Cardiac septum (tissue), 1 donor: Measurements from ENCODE around the gene PGLYRP3. TPM values are rescaled to one million over a fixed set of nuclear protein-coding genes. Genes with fewer than 3 reads are reported as not detected.
"Not testable (repeated sequence)": the region's sequence is repeated elsewhere in the genome, so short reads cannot be mapped to it uniquely, and the experiment has no call there.

Source experiments
- DNase-seq: peaks from one replicate; pipeline ENCODE4 v3.0.0-alpha.2; 2020; ENCODE audit warnings: low spot score
- intact Hi-C: fragments of 100-400 bp; cut with DNase I; formaldehyde crosslinking; loops from one replicate; pipeline ENCODE4 v1.14.0; 2022
- total RNA-seq: library from RNA; stranded (reverse); fragmentation: NEBNext Ultra II Directional; extraction: Animal tissue kit (Norgen Biotek cat#: 25700); gene quantifications from one replicate; pipeline ENCODE4 v1.2.1, GENCODE V29; 2021
- donor health status: DM: no; HTN: no; CAD: no.

The PGLYRP3 gene
- total RNA-seq, 1 donor from 2014 or later: not detected

- DNase-seq: no peak
- intact Hi-C loops: no loop called here
Observed at GRCh38 chr1:153324912-153325311, 12.2 kb upstream of the PGLYRP3 start.

GRCh38 chr1:153322568-153322967, 9.8 kb upstream of the PGLYRP3 start:
- intact Hi-C loops: no loop called here
- DNase-seq: no peak

GRCh38 chr1:153318145-153318544, 5.4 kb upstream of the PGLYRP3 start:
- intact Hi-C loops, DNase-seq: not testable (repeated sequence)

GRCh38 chr1:153316013-153316412, 3.3 kb upstream of the PGLYRP3 start:
- DNase-seq, intact Hi-C loops: not testable (repeated sequence)

GRCh38 chr1:153314388-153314787, 1.6 kb upstream of the PGLYRP3 start:
- intact Hi-C loops, DNase-seq: not testable (repeated sequence)

GRCh38 chr1:153313288-153313687, 536 bp upstream of the PGLYRP3 start:
- intact Hi-C loops: no loop called here
- no peak for DNase-seq

- no peak for DNase-seq
- intact Hi-C loops: no loop called here
Observed at GRCh38 chr1:153310526-153310925, 2.2 kb downstream of the PGLYRP3 start.

GRCh38 chr1:153309441-153309840, 3.3 kb downstream of the PGLYRP3 start:
- intact Hi-C loops: no loop called here
- no peak for DNase-seq

- DNase-seq: no peak
Observed at GRCh38 chr1:153308540-153308939, 4.2 kb downstream of the PGLYRP3 start.

GRCh38 chr1:153307221-153307600, 5.5 kb downstream of the PGLYRP3 start:
- DNase-seq: no peak
- intact Hi-C loops: no loop called here

More at GRCh38 chr1:153308540-153308939, 4.2 kb downstream of the PGLYRP3 start:
- intact Hi-C loops: no loop called here

- DNase-seq: no peak
- intact Hi-C loops: no loop called here
Observed at GRCh38 chr1:153306303-153307220, 6.2 kb downstream of the PGLYRP3 start.

GRCh38 chr1:153305682-153306081, 7.1 kb downstream of the PGLYRP3 start:
- intact Hi-C loops: no loop called here
- DNase-seq: no peak

- intact Hi-C loops: no loop called here
- no peak for DNase-seq
Observed at GRCh38 chr1:153302308-153302707, 10.4 kb downstream of the PGLYRP3 start.

- intact Hi-C loops: no loop called here
- no peak for DNase-seq
Observed at GRCh38 chr1:153293851-153294250, 18.9 kb downstream of the PGLYRP3 start.

- no peak for DNase-seq
- intact Hi-C loops: no loop called here
Observed at GRCh38 chr1:153293480-153293775, 19.3 kb downstream of the PGLYRP3 start.

- no peak for DNase-seq
- intact Hi-C loops: no loop called here
Observed at GRCh38 chr1:153292740-153293479, 19.8 kb downstream of the PGLYRP3 start.

- DNase-seq: no peak
Observed at GRCh38 chr1:153292185-153292584, 20.6 kb downstream of the PGLYRP3 start.

GRCh38 chr1:153291514-153291913, 21.2 kb downstream of the PGLYRP3 start:
- intact Hi-C loops: no loop called here
- no peak for DNase-seq

More at GRCh38 chr1:153292185-153292584, 20.6 kb downstream of the PGLYRP3 start:
- intact Hi-C loops: no loop called here

GRCh38 chr1:153288634-153289275, 24.0 kb downstream of the PGLYRP3 start:
- intact Hi-C loops: no loop called here
- no peak for DNase-seq

- intact Hi-C loops: no loop called here
- no peak for DNase-seq
Observed at GRCh38 chr1:153277852-153278251, 34.9 kb downstream of the PGLYRP3 start.
